Kidney (tissue), 14 donors: ENCODE data around the gene ASPHD2. TPM values are rescaled to one million over a fixed set of nuclear protein-coding genes. Genes with fewer than 3 reads are reported as not detected.

Experiments
- DNase-seq, 5 donors: peaks; one replicate each; pipeline ENCODE4 v3.0.0-alpha.2; 2013 to 2020
- FAIRE-seq: peaks from 2 replicates; lab custom pipeline; 2012; peaks lifted over from hg19 to GRCh38; lab: Jason Lieb, UNC
- H3K27ac ChIP-seq, 2 donors: one replicate each; pipeline ENCODE4 v1.7.0; 2013; ENCODE audit warnings: low read depth in 2 of 2, low read length in 2 of 2, inconsistent platforms in 1 of 2
- H3K27me3 ChIP-seq: one replicate; pipeline ENCODE4 v1.7.1; 2013; ENCODE audit warnings: low read length, inconsistent platforms; ENCODE audit not compliant: control insufficient read depth, insufficient read depth
- H3K36me3 ChIP-seq, 3 donors: one replicate each; pipeline versions ENCODE4 v1.7.0 to v1.7.1; 2013; ENCODE audit warnings: low read length in 3 of 3, control low read depth in 1 of 3, inconsistent platforms in 1 of 3; ENCODE audit not compliant: insufficient read depth in 3 of 3, control insufficient read depth in 2 of 3
- H3K4me1 ChIP-seq, 3 donors: one replicate each; pipeline versions ENCODE4 v1.7.0 to v1.7.1; 2013; ENCODE audit warnings: low read length in 3 of 3, inconsistent platforms in 1 of 3, low read depth in 1 of 3; ENCODE audit not compliant: control insufficient read depth in 2 of 3, insufficient read depth in 2 of 3
- H3K4me3 ChIP-seq, 3 donors: one replicate each; pipeline versions ENCODE4 v1.7.0 to v1.8.1; 2013; ENCODE audit warnings: low read length in 3 of 3, control low read depth in 1 of 3, inconsistent platforms in 1 of 3
- H3K9ac ChIP-seq, 3 donors: one replicate each; pipeline versions ENCODE4 v1.7.0 to v1.7.1; 2013; ENCODE audit warnings: low read length in 3 of 3, control low read depth in 1 of 3, inconsistent platforms in 1 of 3
- H3K9me3 ChIP-seq, 3 donors: one replicate each; pipeline versions ENCODE4 v1.7.0 to v1.7.1; 2013; ENCODE audit warnings: low read length in 3 of 3, control low read depth in 1 of 3, inconsistent platforms in 1 of 3; ENCODE audit not compliant: control insufficient read depth in 2 of 3, insufficient read depth in 1 of 3
- CTCF ChIP-seq: IDR thresholded peaks from 3 replicates; pipeline ENCODE4 v1.5.1; 2012; ENCODE audit warnings: mild to moderate bottlenecking, moderate library complexity, borderline replicate concordance; ENCODE audit not compliant: insufficient read depth; ENCODE audit errors: extremely low read depth
- intact Hi-C: fragments of 100-400 bp; cut with DNase I; formaldehyde crosslinking; loops from one replicate; pipeline ENCODE4 v1.11.1; 2022
- polyA plus RNA-seq: library from polyadenylated mRNA; stranded (reverse); fragments of 350-450 nt; fragmentation: Illumina TruSeq; extraction: RNeasy Lipid Tissue Mini Kit (QIAGEN cat#74804); gene quantifications from one replicate; pipeline ENCODE4 v1.2.3, GENCODE V29; 2014; ENCODE audit warnings: low read depth, low replicate concordance; ENCODE audit not compliant: insufficient read depth
- total RNA-seq: library from RNA; stranded (reverse); fragmentation: NEBNext Ultra II Directional; extraction: Animal tissue kit (Norgen Biotek cat#: 25700); gene quantifications from one replicate; pipeline ENCODE4 v1.2.1, GENCODE V29; 2021
- donor health status: control.
- donor health status: control.
- donor health status: control.
- donor health status: control.
- donor health status: control.
- donor health status: DM: yes; HTN: yes; CAD: no.
- donor health status: Normal renal cell carcinoma (clear cell type).

ASPHD2 gene
- total and polyA plus RNA-seq, 2 donors from 2014 or later = 3.3 to 4.5 TPM

- H3K9ac ChIP-seq = no peak overlapping the region
- no peak for TF ChIP-seq CTCF
- no peaks in the 10 kb centered on the region for H3K27me3 ChIP-seq
- H3K36me3 ChIP-seq = no peaks in the 10 kb centered on the region
- no peak for FAIRE-seq
- DNase-seq = no peak
- H3K9me3 ChIP-seq = no peaks in the 10 kb centered on the region
- H3K4me3 ChIP-seq = no peak overlapping the region
- intact Hi-C loops = no loop called here
- no peak overlapping the region for H3K27ac ChIP-seq
- no peaks in the 10 kb centered on the region for H3K4me1 ChIP-seq
Observed at GRCh38 chr22:26410386-26410785, 18.7 kb upstream of the ASPHD2 start.

GRCh38 chr22:26414347-26414746, 14.7 kb upstream of the ASPHD2 start:
- FAIRE-seq (no peak), DNase-seq (no peak)
- H3K9ac ChIP-seq = no peak overlapping the region
- TF ChIP-seq CTCF = no peak
- H3K27ac ChIP-seq = no peak overlapping the region
- no peaks in the 10 kb centered on the region for H3K9me3 ChIP-seq
- no peaks in the 10 kb centered on the region for H3K4me1 ChIP-seq
- H3K27me3 ChIP-seq = no peaks in the 10 kb centered on the region
- no peak overlapping the region for H3K4me3 ChIP-seq
- intact Hi-C loops = no loop called here
- H3K36me3 ChIP-seq = no peaks in the 10 kb centered on the region

- FAIRE-seq = no peak
Observed at GRCh38 chr22:26416256-26416655, 12.8 kb upstream of the ASPHD2 start.

More at GRCh38 chr22:26416256-26416655, 12.8 kb upstream of the ASPHD2 start:
- Histone ChIP-seq H3K27ac (no peak overlapping the region), H3K4me1 (no peaks in the 10 kb centered on the region), H3K36me3 (no peaks in the 10 kb centered on the region), H3K4me3 (no peak overlapping the region), H3K9ac (no peak overlapping the region), H3K27me3 (no peaks in the 10 kb centered on the region), H3K9me3 (no peaks in the 10 kb centered on the region)
- intact Hi-C loops = no loop called here
- no peak for DNase-seq
- no peak for TF ChIP-seq CTCF
